Amniotic stem cell (primary cell): Measurements from ENCODE around the gene NPR2.

ENCODE experiments used
- DNase-seq: peaks from one replicate; lab custom pipeline; 2025; lab: John Stamatoyannopoulos, UW

The NPR2 gene

GRCh38 chr9:35832814-35833213 lies 41.4 kb downstream of the NPR2 start:
- no peak for DNase-seq

GRCh38 chr9:35834260-35835215 lies 43.1 kb downstream of the NPR2 start:
- no peak for DNase-seq

- no peak for DNase-seq
Measured at GRCh38 chr9:35835216-35835632, 43.8 kb downstream of the NPR2 start.

DNA sequence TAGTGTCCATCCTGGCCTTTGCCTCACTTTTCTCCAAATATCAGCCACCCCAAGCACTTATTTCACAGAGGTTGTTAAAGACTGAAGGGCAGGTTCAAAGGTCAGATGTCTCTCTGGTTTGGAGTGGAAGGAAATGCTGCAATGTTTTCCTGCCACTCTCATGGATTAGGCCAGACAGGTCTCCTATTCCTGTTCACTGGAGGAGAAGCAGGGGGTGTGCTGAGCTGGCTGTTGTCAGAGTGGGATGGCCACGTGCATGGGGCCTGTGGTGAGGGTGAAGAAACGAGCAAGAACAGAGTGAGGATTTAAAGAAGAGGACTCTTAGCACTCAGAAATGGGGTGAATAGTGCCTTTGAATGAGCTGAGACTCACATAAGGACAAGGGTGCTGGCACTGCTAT lies 44.4 kb downstream of the NPR2 start:
- no peak for DNase-seq

DNA sequence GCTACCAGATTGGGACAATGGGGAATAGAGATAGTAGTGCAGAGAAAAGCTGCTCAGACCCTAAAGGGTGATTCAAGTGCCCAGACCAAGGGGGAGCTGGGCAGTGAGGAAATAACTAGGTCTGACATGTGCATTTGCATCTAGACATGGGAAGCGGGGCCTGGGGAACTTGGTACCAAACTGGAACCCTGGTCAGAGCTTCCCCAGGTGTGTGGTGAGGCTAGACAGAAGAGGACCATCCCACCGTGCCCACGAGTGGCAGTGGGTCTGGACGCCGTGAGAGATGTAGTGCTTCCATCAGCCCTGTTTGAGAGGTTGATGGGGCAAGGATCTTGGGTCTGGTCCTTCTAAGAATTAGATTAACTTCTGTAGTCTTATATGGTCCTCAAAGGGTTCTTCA lies 45.2 kb downstream of the NPR2 start:
- no peak for DNase-seq

- DNase-seq: no peak
Measured at GRCh38 chr9:35839926-35840325, 48.5 kb downstream of the NPR2 start.

DNA sequence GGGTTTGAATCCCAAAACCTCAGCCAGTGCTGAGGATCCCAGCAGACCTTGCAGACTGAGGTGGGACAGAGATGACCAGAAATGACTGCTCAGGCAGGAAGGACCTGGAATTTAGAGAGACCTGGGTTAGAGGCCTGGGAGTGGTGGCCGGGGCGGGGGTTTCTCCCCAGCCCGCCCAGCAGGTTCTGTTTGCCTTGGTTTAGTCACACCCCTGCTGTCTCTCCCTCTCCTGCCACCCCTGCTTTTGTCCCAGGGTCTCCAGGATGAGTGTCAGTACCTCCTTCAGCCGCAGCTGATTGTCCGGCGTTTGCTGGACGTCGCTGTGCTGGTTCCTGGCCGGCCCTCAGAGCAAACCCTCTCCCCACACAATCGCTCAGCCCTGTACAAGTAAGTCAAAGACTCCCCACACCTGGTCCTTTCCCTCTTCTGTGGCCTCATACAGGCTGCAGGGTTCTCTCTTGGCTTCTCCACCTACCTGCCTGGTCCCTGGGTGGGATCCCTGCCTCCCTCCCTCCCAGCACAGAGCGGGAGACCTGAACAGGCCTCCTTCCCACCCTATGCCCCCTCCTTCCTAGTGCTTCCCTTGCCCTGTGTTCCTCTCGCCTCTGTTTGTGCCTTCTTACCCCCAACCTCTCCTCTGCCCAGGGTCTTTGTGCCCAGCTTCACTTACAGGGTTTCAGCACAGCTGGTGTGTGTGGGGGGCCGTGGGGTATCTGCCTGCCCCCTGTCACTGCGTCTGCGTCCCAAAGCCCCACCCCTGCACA lies 49.7 kb downstream of the NPR2 start:
- no peak for DNase-seq

DNA sequence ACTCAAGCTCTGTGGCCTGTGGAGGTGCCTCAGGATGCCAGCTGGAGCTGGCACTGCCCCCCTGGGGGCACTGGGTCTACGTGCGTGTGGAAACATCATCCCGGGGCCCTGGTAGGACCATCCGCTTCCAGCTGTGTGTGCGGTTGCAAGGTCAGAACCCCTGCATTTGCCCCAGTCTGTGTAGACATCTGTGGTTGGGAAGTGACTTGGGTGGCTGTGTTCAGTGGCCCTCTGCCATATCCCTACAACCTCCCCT lies 50.2 kb downstream of the NPR2 start:
- DNase-seq: no peak

GRCh38 chr9:35842020-35842745 lies 50.8 kb downstream of the NPR2 start:
- no peak for DNase-seq

- no peak for DNase-seq
Measured at GRCh38 chr9:35842795-35843194, 51.4 kb downstream of the NPR2 start.

DNA sequence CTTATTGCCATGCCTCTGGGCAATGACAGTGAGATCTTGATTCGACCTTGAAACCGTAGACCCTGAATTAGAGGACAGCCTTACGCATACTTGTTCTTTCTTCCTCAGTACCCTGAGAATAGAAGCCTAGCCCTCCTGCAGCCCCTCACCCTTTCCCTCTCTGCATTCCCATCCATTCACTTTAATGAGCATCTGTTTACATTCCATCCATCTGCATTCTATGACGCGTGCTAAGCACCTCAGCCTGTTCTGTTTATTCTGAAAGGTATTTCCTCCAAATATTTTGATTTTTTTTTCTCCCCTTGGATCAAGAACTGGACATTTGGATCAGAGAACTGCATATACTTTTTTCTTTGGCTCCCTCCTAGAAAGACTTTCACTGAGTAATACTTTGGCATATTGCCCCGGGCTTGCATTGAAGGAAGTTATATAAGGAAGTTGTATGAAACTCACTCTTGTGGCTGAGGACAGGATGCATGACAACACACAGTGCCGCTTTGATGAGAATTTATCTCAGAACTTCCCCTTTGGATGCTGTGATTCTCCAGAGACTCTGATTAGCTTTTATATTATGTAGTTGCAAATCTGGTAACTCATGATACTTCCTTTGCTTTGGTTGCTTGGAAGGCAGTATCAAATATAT lies 53.4 kb downstream of the NPR2 start:
- DNase-seq: peak; percentile 88

DNA sequence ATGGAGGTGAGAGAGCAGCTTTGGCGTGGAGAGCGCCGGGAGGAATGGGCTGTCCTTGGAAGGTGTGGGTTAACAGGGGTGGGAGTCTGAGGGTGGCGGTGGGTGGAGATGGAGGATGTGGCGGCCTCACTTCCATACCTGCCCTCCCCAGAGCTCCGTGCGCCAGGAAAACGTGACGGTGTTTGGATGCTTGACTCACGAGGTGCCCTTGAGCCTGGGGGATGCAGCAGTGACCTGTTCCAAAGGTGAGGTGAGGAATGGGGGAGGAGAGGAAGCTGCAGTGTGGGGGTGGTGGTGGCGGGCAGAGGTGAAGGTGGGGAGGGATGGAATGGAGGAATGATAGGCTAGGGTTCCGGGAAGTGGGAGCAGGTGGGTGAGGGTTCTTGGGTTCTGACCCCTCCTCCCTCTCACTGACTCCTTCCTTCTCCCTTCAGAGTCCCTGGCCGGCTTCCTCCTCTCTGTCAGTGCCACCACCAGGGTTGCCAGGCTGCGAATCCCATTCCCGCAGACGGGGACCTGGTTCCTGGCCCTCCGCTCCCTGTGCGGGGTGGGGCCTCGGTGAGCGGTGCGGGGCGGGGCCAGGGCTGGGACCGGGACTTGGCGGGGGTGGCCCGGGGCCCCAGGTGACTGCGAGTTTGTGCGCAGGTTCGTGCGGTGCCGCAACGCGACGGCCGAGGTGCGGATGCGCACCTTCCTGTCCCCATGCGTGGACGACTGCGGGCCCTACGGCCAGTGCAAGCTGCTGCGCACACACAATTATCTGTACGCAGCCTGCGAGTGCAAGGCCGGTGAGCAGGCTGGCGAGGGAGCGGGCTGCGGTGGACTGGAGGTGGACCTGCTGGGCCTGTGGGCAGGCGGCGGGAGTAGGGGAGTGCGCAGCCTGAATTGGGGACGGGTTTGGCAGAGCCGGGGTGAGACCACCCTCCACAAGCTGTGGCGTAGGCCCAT lies 54.7 kb downstream of the NPR2 start:
- DNase-seq: no peak

GRCh38 chr9:35847792-35848572 lies 56.6 kb downstream of the NPR2 start:
- DNase-seq: peak; percentile 75

DNA sequence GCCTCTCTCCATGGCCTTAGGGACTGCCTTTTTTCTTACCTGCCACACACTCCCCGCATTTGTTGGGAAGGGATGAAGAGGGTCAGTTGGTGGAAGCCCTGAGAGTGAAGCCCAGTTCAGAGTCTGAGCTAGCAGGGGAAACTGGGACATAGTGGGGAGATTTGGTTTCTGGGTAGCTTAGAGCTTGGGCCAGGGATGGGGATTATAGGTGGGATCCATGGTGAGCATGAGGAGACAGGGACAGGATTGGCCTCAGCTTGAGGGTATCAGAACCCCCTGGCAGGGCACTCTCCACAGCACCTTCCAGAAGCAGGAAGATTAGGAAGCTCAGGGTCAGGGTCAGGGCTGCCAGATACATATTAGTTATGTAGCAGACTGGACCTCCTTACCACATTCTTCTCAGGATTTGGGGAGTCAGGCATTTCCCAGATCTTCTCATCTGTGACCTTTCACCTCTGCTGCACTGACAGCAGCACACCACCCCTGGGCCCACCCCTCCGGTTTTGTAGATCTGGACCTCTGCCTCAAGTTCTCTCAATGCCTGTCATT lies 61.0 kb downstream of the NPR2 start:
- DNase-seq: no peak

- no peak for DNase-seq
Measured at GRCh38 chr9:35852876-35853865, 61.8 kb downstream of the NPR2 start.

GRCh38 chr9:35854091-35854762 lies 62.8 kb downstream of the NPR2 start:
- no peak for DNase-seq

DNA sequence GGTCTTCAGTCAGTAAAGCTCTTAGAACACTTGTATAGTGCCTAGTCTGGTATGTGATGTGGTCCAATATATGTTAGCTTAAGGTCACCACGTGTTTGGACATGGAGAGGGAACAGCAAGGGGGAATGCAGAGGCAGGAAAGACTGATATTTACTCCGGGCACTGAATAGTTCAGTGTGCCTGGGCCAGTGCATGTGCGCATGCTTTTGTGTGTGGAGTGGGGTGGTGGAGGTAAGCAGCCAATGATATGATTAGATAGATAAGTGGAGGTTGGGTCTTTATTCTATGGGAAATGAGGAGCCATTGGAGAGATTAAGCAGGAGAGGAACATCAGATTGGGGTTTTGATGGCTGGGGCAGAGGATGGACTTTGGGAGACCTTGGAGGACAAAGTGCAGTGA lies 64.8 kb downstream of the NPR2 start:
- DNase-seq: no peak

DNA sequence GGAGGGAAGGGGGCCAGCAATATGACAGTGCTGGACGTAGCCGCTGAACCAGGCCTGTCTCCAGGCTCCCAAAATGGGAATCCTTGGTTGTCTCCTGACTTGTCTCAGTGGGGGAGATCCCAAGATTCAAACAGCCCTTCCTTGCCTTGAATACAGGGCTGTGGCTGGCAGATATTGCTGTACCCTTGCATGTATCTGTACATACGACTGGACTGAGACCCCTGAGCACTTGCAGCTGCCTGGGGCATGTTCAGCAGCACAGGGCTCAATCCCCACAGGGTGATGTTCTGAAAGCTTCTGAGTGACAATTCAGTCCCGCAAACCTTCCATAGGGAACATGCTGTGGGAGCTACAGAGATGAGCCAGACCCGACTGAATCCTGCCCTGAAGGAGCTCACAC lies 65.5 kb downstream of the NPR2 start:
- DNase-seq: no peak
